ENCODE data around the gene ACER3. TPM values are rescaled to one million over a fixed set of nuclear protein-coding genes. Genes with fewer than 3 reads are reported as not detected.
"Not testable (repeated sequence)": the region's sequence is repeated elsewhere in the genome, so short reads cannot be mapped to it uniquely, and the experiment has no call there.

The ACER3 gene
- total RNA-seq, 4 donors from 2014 or later = 11.5 to 29.3 (median 17.9) TPM

GRCh38 chr11:76955459-76956114 lies 94.9 kb downstream of the ACER3 start:
- no peaks in the 10 kb centered on the region for H3K4me1 ChIP-seq
- H3K27ac ChIP-seq = no peak overlapping the region
- H3K27me3 ChIP-seq = no peaks in the 10 kb centered on the region
- no peak overlapping the region for H3K4me3 ChIP-seq (replicated peaks in 1 of 3)
- intact Hi-C loops (cut with DNase I) = no loop called here
- DNase-seq = no peak
- WGBS, 2 donors = 95 to 97% methylated on average over 3 of the region's 3 CpGs
- TF ChIP-seq CTCF (IDR thresholded peaks at IDR 0.05) = no peak
- no peaks in the 10 kb centered on the region for H3K9me3 ChIP-seq
- peaks cover 0 to 3% of the 10 kb centered on the region in 2 donors for H3K36me3 ChIP-seq

GRCh38 chr11:76962583-76963416 lies 102.1 kb downstream of the ACER3 start:
- WGBS, 2 donors = 77 to 81% methylated on average over 4 of the region's 4 CpGs
- Histone ChIP-seq H3K27me3 (no peaks in the 10 kb centered on the region), H3K36me3 (peaks cover 0 to 3% of the 10 kb centered on the region in 2 donors), H3K4me3 (replicated peaks in 1 of 3) (no peak overlapping the region), H3K27ac (no peak overlapping the region), H3K4me1 (no peaks in the 10 kb centered on the region), H3K9me3 (no peaks in the 10 kb centered on the region)
- TF ChIP-seq POLR2A (IDR thresholded peaks at IDR 0.05) (no peak), CTCF (IDR thresholded peaks at IDR 0.05) (no peak)
- no peak for DNase-seq
- intact Hi-C loops (cut with DNase I) = no loop called here

- H3K27me3 ChIP-seq; H3K9me3 ChIP-seq; intact Hi-C loops (cut with DNase I); H3K27ac ChIP-seq; H3K36me3 ChIP-seq; H3K4me1 ChIP-seq; DNase-seq; H3K4me3 ChIP-seq (replicated peaks in 1 of 3): not testable (repeated sequence)
- 95 to 96% methylated on average over 16 of the region's 16 CpGs for WGBS, 2 donors
Observed at GRCh38 chr11:76963417-76964168, 102.9 kb downstream of the ACER3 start.

- Histone ChIP-seq H3K27me3 (no peaks in the 10 kb centered on the region), H3K36me3 (no peaks in the 10 kb centered on the region), H3K27ac (no peak overlapping the region), H3K9me3 (no peaks in the 10 kb centered on the region), H3K4me3 (replicated peaks in 1 of 3) (no peak overlapping the region), H3K4me1 (no peaks in the 10 kb centered on the region)
- DNase-seq = no peak
- intact Hi-C loops (cut with DNase I) = no loop called here
- TF ChIP-seq CTCF (IDR thresholded peaks at IDR 0.05) (no peak), POLR2A (IDR thresholded peaks at IDR 0.05) (no peak)
Observed at GRCh38 chr11:76972051-76972450, 111.3 kb downstream of the ACER3 start.

- H3K9me3 ChIP-seq = no peaks in the 10 kb centered on the region
- H3K27ac ChIP-seq = no peak overlapping the region
- 93% methylated on average over 2 of the region's 2 CpGs for WGBS, 2 donors
- no peak for DNase-seq
- no peaks in the 10 kb centered on the region for H3K27me3 ChIP-seq
- intact Hi-C loops (cut with DNase I) = no loop called here
- no peaks in the 10 kb centered on the region for H3K36me3 ChIP-seq
- no peaks in the 10 kb centered on the region for H3K4me1 ChIP-seq
- no peak overlapping the region for H3K4me3 ChIP-seq (replicated peaks in 1 of 3)
- no peak for TF ChIP-seq CTCF (IDR thresholded peaks at IDR 0.05)
- no peak for TF ChIP-seq POLR2A (IDR thresholded peaks at IDR 0.05)
Observed at GRCh38 chr11:76974179-76974891, 113.6 kb downstream of the ACER3 start.

Measured in thyroid gland (tissue), 4 donors.